K562 (cell line): ENCODE data around the gene SLC22A15. TPM values are rescaled to one million over a fixed set of nuclear protein-coding genes. Genes with fewer than 3 reads are reported as not detected.

ENCODE experiments used
- ATAC-seq: fragments of 200-7000 bp; cut with Tn5 transposase; 3 replicates; pipeline ENCODE4 v1.9.1; 2020; ENCODE audit warnings: moderate library complexity
- BruUV-seq: library from RNA; stranded (reverse); fragments of 400-500 nt; replicated peaks from 2 replicates; lab custom pipeline; 2021; lab: Mats Ljungman, UMichigan
- CTCF ChIA-PET: fragments of 300-600 bp; formaldehyde crosslinking; extraction: SDS; loops from one replicate; lab custom pipeline; 2021; ENCODE audit warnings: low intra/inter-chr PET ratio; lab: Yijun Ruan, JAX
- POLR2A ChIA-PET: fragments of 300-600, 350-650 bp; sonication (Branson Sonifier 250); formaldehyde crosslinking; extraction: SDS; loops from one replicate; lab custom pipeline; 2021; ENCODE audit warnings: antibody characterized with exemption, inconsistent platforms; lab: Yijun Ruan, JAX
- DNase-seq, 4 experiments: peaks; one replicate each; pipeline versions ENCODE4 v3.0.0 to v3.0.0-alpha.2; 2011 to 2018; ENCODE audit warnings: low spot score in 3 of 4, mixed read lengths in 3 of 4; ENCODE audit errors: extremely low read depth in 1 of 4
- FAIRE-seq: peaks from 2 replicates; lab custom pipeline; 2011; peaks lifted over from hg19 to GRCh38; lab: Jason Lieb, UNC
- H2AFZ ChIP-seq: 2 replicates; pipeline ENCODE4 v1.6.0; 2011; ENCODE audit warnings: low read depth, low read length, control low read depth, inconsistent platforms
- H3K27ac ChIP-seq: fragments of 200-600 bp; 3 replicates; pipeline ENCODE4 v1.8.0; 2011; ENCODE audit warnings: low read depth, mild to moderate bottlenecking, control low read depth, inconsistent platforms, low read length, moderate library complexity, mixed read lengths; ENCODE audit errors: extremely low read depth
- H3K27me3 ChIP-seq, 2 experiments: fragments of 300-600 bp in 1 of 2; 2 replicates in 1 of 2; 3 replicates in 1 of 2; pipeline versions ENCODE4 v1.6.0 to v1.8.0; 2011; ENCODE audit warnings: inconsistent platforms in 2 of 2, low read length in 2 of 2, mild to moderate bottlenecking in 1 of 2, mixed read lengths in 1 of 2, moderate library complexity in 1 of 2; ENCODE audit not compliant: control insufficient read depth in 2 of 2, insufficient read depth in 2 of 2
- H3K36me3 ChIP-seq: fragments of 300-600 bp; 3 replicates; pipeline ENCODE4 v1.8.0; 2011; ENCODE audit warnings: mild to moderate bottlenecking, low read length, inconsistent platforms; ENCODE audit not compliant: control insufficient read depth, insufficient read depth
- H3K4me1 ChIP-seq, 2 experiments: fragments of 200-600 bp in 1 of 2; replicated peaks in 1 of 2; 2 replicates in 1 of 2; 3 replicates in 1 of 2; pipeline versions ENCODE4 v1.5.1 to v1.8.0; 2011; ENCODE audit warnings: inconsistent platforms in 2 of 2, low read length in 2 of 2, mild to moderate bottlenecking in 1 of 2, mixed read lengths in 1 of 2, moderate library complexity in 1 of 2; ENCODE audit not compliant: control insufficient read depth in 2 of 2, insufficient read depth in 2 of 2
- H3K4me2 ChIP-seq: 2 replicates; pipeline ENCODE4 v1.6.1; 2011; ENCODE audit warnings: low read length, control low read depth, inconsistent platforms, mixed read lengths; ENCODE audit not compliant: insufficient read depth
- H3K4me3 ChIP-seq: fragments of 200-600 bp; sonication (generic), shearing (Covaris generic); 2 replicates; pipeline ENCODE4 v1.5.1; 2016; ENCODE audit warnings: control low read depth, inconsistent platforms
- H3K79me2 ChIP-seq: fragments of 200-600 bp; 3 replicates; pipeline ENCODE4 v1.8.0; 2011; ENCODE audit warnings: low read length, inconsistent platforms; ENCODE audit not compliant: control insufficient read depth, insufficient read depth
- H3K9ac ChIP-seq, 2 experiments: 2 replicates each; pipeline versions ENCODE4 v1.6.0 to v1.6.1; 2011; ENCODE audit warnings: low read depth in 2 of 2, low read length in 2 of 2, control low read depth in 1 of 2, inconsistent platforms in 1 of 2, mild to moderate bottlenecking in 1 of 2, mixed read lengths in 1 of 2; ENCODE audit not compliant: insufficient read depth in 1 of 2
- H3K9me1 ChIP-seq: one replicate; pipeline ENCODE4 v1.6.0; 2011; ENCODE audit warnings: inconsistent platforms, mild to moderate bottlenecking, low read length, moderate library complexity; ENCODE audit not compliant: control insufficient read depth, insufficient read depth
- H3K9me3 ChIP-seq: replicated peaks from 2 replicates; pipeline ENCODE4 v1.5.1; 2011; ENCODE audit warnings: low read depth, low read length, inconsistent platforms; ENCODE audit not compliant: control insufficient read depth, insufficient read depth
- H4K20me1 ChIP-seq: replicated peaks from 2 replicates; pipeline ENCODE4 v1.6.1; 2011; ENCODE audit warnings: low read length, inconsistent platforms, mixed read lengths; ENCODE audit not compliant: control insufficient read depth, insufficient read depth
- C11orf30 ChIP-seq: fragments of 450-650 bp; IDR thresholded peaks from 2 replicates; pipeline ENCODE4 v1.6.1; 2016; ENCODE audit warnings: low read depth, mild to moderate bottlenecking
- ZNF316 ChIP-seq: fragments of 450-650 bp; IDR thresholded peaks from 2 replicates; pipeline ENCODE4 v1.6.1; 2016
- ZNF507 ChIP-seq: conservative IDR thresholded peaks from 2 replicates; pipeline ENCODE4 v1.6.1; 2017; ENCODE audit warnings: missing genetic modification characterization, missing compliant biosample characterization
- in situ Hi-C: fragments of 300-500 bp; cut with MboI; formaldehyde crosslinking; loops from 4 replicates; pipeline ENCODE4 v1.15.0; 2018; ENCODE audit warnings: inconsistent platforms, mixed read lengths
- intact Hi-C: fragments of 100-400 bp; cut with micrococcal nuclease; formaldehyde crosslinking; loops from 2 replicates; pipeline ENCODE4 v1.14.2; 2022
- polyA plus RNA-seq, 8 experiments: library from polyadenylated mRNA; depleted of rRNA in 4 of 8; stranded (reverse) in 5 of 8; unstranded in 3 of 8; fragments of >200 nt; fragmentation: Nextera tagmentation in 2 of 8; fragmentation: Illumina TruSeq in 1 of 8; extraction: Ambion mirVana in 2 of 8; extraction: Trizol in 1 of 8; gene quantifications; 2 replicates each; pipeline versions ENCODE4 v1.2.1 to v1.2.3, GENCODE V29; 2011 to 2014; ENCODE audit warnings: inconsistent platforms in 1 of 8, missing spikeins in 1 of 8
- total RNA-seq, 7 experiments: library from RNA; depleted of rRNA in 6 of 7; stranded (reverse); fragments of >200 nt in 6 of 7; fragmentation: Illumina TruSeq in 2 of 7; extraction: Trizol in 2 of 7; gene quantifications; 2 replicates each; pipeline versions ENCODE4 v1.2.1 to v1.2.3, GENCODE V29; 2011 to 2021; ENCODE audit warnings: low replicate concordance in 1 of 7
- TF ChIP-seq, protein P1 (sequence below): fragments of 450-650 bp; IDR thresholded peaks from one replicate; pipeline ENCODE4 v1.6.1; 2018; ENCODE audit warnings: mild to moderate bottlenecking, moderate library complexity; ENCODE audit not compliant: partially characterized antibody

SLC22A15 gene
- total and polyA plus RNA-seq, 9 of the 15 experiments (the other 6 are each of a cell fraction or from before 2014, with no cell fraction given), result 0.24 to 2.7 (median 1.2) TPM

DNA sequence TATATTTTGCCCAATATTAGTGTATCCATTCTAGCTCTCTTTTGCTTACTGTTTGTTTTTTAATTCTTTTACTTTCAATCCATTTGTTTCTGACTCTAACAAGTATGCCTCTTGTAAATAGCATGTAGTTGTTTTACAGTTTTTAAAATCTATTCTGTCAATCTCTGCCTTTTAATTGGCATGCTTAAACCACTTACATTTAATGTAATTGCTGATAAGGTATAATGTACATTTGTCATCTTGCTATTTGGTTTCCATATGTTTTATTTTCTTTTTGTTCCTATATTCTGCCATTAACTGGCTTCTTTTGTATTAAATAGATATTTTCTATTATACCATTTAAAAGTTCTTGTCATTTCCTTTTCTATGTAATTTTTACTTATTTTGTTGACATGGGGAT is 118.7 kb downstream of the SLC22A15 start:
- in situ Hi-C loops (no loop called here), intact Hi-C loops (no loop called here)
- Histone ChIP-seq H3K4me1 (no peaks in the 10 kb centered on the region), H4K20me1 (no peaks in the 10 kb centered on the region), H3K36me3 (no peaks in the 10 kb centered on the region), H3K9me1 (no peaks in the 10 kb centered on the region), H2AFZ (no peak overlapping the region), H3K27me3 (peaks cover 0 to 4% of the 10 kb centered on the region in 2 experiments; a peak in 2 of 5 replicates), H3K27ac (no peak overlapping the region), H3K79me2 (no peaks in the 10 kb centered on the region), H3K9ac (no peak overlapping the region), H3K4me3 (no peak overlapping the region), H3K4me2 (no peak overlapping the region), H3K9me3 (no peaks in the 10 kb centered on the region)
- POLR2A ChIA-PET, result interaction anchor here (0.6 kb wide), 1 partner anchor 399 kb away, joined by 3 read pairs; no protein-coding TSS in a partner anchor
- no peak for DNase-seq
- no TSS peak for BruUV-seq
- no peak for FAIRE-seq
- CTCF ChIA-PET, result no interaction called here
- TF ChIP-seq, protein P1, sequence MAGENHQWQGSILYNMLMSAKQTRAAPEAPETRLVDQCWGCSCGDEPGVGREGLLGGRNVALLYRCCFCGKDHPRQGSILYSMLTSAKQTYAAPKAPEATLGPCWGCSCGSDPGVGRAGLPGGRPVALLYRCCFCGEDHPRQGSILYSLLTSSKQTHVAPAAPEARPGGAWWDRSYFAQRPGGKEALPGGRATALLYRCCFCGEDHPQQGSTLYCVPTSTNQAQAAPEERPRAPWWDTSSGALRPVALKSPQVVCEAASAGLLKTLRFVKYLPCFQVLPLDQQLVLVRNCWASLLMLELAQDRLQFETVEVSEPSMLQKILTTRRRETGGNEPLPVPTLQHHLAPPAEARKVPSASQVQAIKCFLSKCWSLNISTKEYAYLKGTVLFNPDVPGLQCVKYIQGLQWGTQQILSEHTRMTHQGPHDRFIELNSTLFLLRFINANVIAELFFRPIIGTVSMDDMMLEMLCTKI, result no peak
- TF ChIP-seq ZNF507 (tag) (peak; percentile 88), C11orf30 (peak; percentile 30; the same call in 1 of the 2 replicates), ZNF316 (peak; percentile 53)
- no peak for ATAC-seq
